NCI-H187 (cell line): ENCODE measurements around the gene TMEM167A.
A peak's percentile ranks its signal among the peaks of the same experiment; 100 is the strongest.

Experiments used
- DNase-seq, 2 experiments: peaks; one replicate each; lab custom pipeline; 2025; lab: John Stamatoyannopoulos, UW

The TMEM167A gene

DNA sequence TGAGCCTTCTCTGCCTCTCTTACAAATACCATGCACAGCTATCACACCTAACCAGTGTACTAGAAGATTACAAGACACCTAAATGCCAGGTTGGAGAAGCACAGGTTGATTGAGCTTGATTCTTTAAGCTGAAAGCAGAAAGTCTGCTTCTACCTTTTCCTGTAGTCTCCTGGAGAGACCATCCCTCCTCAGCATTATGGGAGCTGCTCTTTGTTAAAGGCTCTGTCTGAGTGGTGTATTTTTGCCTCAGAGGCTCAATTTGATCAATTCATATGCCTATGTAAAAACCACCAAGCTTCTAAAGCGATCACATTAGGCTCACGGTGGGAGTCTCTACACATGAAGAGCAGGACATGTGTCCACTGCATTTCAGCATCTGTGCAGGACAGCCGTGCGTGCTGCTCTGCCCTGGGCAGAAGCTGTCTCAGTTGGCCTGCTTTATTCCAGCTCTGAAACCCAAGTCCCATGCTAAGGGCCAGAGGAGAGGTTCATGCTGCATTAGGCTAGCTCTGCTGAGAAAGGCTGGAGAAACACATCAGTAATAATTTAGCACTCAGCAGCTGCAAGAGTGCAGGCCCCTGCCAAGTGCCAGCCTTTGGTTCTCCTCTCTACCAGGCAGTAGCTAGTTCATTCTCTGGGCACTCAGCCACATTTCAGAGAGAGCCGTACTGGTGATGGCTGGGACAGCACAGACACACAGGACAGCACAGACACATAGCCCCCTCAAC is 41.7 kb downstream of the TMEM167A start:
- DNase-seq, result peak; percentile 30 to 54

DNA sequence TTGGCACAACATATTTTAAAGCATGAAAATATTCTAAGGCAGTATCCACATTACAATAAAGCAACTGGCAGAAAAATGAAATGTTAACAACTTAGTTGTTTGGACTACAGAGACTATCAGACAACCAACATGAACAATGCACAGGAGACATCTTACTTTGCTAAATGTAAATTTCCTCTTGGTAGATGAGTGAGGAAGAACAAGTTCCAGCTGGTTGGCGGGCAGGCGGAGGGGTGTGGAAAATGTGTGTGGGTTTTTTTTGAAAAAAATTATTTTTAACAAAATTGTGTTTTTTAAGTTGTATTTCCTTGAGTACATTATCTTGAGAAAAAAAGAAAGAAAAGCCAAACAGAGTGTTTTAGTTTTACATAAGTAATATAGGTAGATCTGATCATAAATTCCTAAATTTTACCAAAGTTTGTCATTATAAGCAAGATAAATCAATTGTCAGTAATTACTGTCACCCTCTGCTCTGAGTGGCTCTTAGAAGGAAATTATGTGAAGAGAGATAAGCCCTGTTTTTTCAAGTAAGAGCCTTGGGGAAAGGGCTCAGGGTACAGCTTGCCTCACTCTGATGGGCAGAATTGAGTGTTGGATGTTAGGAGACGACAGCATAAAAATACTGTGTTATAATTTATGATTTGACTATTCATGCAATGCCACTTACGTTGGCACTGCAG is 42.5 kb downstream of the TMEM167A start:
- DNase-seq, result peak; percentile 53 to 64

DNA sequence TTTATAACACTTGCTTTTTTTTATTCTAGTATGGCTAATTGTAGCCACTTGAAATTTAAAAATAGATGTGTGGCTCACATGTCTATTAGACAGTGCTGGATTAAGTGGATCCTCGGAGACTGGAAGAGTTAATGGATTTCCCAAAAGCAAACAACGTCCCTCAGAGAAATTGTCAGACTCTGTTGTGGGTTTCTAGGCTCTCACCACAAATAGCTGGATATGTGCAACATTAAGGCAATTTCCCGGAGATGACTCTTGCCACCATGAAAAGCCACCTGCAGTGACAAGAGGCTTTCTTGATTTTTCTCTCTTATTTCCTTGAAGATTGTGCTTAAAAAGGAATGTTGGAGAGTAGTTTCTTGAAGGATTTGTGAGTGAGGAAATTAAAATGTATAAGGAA is 43.2 kb downstream of the TMEM167A start:
- peak; percentile 45 to 62 for DNase-seq

DNA sequence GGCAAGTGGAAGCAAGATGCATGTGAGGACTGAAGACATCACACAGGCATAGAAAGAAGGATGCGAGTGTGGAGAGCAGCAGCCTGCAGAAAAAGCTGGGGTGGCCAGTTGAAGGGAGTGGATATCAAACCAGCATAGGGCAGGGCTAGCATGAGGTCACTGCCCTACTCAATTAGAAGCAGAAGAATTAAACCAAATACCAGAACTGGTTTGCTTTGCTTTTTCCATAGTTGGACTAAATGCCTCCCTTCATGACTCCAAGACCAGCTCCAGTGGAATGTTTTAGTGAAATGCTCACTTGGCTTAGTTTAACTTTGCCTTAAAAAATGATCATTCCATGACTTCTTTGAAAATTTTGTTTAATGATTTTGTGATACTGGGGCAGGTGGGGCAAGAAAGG is 45.8 kb downstream of the TMEM167A start:
- no peak for DNase-seq

DNA sequence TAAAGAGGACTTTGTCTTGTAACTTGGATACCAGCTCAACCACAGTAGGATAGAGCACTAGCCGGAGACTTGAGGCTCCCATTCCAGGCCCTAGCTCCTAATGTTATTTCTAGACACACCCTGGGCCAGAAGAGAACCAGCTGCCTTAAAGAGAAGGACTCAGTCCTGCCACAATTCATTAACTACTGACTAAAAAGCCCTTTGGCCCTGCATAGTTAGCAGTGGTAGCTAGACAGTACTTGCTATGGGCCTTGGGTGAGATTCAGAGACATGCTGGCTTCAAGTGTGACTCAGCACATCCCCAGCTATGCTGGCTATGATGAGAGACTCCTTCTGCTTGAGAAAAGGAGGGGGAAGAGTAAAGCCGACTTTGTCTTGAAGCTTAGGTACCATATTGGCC is 47.3 kb downstream of the TMEM167A start:
- no peak for DNase-seq

DNA sequence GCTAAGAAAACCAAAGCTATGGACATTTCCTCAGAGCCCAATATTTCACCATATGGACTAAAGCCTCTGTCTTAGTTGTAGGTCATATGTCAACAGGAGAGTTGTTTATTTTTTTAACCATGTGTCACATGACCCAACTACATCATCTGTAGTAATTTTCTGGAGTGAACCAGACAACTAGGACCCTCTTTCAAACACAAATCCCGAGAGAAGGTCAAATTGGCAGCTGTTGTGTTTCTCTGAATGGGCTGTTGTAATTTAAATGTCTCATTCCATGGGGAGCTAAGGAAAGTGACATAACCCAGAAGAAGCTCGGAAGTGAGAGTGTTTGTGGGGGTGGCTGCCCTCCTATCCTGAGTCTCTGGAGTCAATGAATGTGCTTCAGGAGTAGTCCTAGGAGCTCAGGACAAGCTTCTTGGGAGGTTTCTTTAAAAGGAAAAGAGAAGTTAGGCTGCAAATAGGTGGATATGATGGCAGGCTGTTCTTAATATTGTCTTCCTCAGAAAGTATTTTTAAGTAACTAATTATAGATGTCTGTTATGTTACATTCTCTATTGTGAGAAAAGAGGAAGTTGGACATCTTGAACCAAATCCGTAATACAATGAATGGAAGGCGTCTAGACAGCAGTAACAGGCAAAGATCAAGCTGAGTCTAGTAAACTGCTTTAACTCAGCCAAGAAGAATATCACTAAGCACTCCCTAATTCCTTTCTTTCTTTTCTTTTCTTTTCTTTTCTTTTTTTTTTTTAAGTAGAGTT is 50.1 kb downstream of the TMEM167A start:
- DNase-seq, result no peak

DNA sequence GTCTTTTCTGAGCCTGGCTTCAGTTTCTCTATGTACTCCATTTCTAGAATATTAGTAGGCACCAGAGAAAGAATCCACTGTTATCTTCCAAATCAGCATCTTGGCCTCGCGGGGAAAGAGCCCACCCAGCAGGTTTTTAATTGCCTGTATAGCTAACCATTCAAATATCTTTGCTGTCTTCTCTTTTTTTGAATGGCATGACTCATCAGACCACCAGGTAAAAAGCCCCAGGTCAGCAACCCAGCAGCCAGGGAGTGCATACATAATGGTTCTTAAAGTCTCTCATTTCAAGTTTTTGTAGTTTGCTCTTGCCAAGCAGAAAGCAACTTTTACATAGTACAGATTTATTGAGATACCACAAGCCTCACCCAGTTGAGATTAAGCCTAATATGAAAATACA is 50.7 kb downstream of the TMEM167A start:
- DNase-seq, result no peak

DNA sequence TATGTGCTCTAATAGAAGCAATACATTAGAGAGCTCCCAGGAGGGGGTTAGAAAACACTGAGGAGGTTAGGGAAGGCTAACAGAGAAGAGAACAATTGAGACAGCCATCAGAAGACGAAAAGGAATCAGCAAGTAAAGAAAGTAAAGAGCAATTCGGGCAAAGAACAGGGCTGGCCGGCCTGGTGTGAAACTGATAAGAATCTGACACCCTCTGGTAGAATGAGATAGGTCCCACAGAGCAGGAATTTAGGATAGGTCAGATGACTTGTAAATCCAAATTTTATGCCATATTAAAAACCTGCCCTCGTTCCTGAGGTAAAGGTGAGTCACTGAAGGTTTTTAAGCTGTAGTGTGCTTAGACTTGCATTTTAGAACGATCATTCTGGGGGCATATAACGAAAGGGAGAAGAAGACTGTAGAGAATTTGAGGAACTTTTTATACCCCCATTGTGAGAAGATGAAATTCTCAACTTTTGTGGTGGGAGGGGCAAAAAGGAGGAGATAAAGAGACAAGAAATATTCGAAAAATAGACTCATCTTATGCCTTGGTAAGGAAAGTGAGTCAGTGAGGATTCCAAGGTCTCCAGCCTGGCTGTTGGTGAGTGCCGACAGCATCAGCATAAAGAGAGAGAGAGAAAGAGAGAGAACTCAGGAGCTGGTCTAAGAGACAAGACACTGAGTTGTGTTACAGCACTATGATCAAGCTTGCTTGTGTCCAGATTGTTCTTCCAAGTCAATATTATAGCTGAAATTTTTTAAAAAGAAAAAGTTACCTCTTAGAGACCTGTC is 51.3 kb downstream of the TMEM167A start:
- no peak for DNase-seq

DNA sequence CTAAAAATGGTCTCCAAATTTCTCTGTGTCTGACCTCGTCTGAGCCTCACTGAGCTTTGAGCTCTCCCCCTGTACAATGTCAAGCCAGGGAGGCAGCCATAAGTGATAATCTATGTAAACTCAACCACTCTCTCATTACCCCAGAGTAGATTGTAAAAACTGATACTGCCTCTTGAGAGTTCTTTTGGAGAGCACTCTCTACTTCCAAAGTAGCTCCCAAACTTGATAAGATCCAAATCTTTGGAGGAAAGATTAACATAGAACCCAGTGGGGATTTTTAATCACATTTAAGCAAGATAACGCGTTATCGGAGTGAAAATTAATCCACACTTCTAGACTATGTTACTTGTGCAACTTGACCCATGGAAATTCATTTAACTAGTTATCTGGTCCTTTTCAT is 54.9 kb downstream of the TMEM167A start:
- DNase-seq, result no peak

DNA sequence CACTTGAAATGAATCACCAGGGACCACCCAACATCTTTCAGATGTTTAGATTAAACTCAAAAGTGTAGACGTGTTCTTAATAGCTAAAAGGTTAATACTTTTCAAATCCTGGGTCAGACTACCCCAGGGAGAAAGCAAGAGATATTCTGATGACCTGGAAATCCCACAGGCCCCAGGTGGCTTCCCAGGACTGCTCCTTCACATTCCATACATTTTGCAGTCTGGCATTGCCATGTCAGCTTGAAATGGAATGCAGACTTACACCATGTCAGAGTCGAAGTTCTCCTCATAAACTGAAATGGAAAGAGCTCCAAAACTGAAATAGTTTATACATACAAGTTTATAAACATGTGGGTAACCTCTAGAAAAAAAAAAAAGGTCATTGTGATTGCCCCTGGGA is 61.5 kb downstream of the TMEM167A start:
- DNase-seq, result no peak

DNA sequence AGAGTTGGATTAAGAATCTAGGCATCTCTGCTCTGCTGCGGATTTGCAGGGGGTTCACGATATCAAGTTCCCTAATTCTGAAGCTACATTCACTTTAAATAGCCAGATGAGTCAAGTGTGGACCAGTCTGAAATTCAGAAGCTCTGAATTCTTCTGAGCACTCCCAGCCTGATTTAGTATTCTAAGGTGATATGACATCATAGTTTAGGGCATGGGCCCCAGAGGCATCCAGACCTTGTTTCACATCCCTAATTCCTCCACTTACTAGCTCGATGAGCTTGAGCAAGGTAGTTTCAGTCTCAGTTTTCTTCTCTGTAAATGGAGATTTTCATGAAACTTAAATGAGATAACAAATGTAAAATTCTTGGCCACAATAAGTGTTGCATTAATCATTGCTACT is 65.2 kb downstream of the TMEM167A start:
- DNase-seq, result no peak

DNA sequence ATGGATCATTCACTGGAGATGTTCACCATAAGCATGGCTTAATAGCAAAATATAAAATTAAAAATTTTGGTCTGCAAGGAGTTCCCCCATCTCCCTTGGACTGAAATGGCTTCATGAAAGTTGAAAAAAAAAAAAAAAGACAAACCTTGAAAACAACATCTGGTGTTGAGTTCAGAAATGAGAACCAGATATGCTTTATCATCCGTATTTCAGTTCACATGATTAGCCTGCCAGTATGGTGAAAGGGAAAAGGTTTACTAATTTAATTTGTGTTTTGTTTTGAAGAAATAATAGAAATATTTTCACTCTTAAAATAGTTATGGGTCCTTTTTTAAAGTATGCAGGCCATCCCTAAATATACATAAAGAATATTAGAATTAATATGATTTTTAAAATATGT is 67.8 kb downstream of the TMEM167A start:
- DNase-seq, result no peak

DNA sequence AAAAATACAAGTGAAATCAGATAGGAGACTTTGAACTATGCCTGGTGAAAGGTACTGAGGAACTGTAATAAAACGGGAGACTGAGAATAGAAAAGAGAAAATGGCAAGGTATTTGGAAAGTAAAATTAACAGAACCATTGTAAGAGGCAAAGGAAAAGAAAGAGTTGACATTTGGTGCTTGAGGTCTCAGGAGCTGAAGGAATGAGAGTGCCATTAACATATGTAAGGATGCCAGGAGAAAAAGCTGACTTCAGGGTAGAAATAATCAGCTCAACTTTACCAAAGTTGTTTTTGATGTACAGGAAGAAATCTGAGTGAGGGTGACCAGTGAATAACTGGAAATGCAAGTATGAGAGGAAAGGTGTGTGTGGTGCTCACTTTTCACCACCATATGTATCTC is 69.4 kb downstream of the TMEM167A start:
- no peak for DNase-seq

DNA sequence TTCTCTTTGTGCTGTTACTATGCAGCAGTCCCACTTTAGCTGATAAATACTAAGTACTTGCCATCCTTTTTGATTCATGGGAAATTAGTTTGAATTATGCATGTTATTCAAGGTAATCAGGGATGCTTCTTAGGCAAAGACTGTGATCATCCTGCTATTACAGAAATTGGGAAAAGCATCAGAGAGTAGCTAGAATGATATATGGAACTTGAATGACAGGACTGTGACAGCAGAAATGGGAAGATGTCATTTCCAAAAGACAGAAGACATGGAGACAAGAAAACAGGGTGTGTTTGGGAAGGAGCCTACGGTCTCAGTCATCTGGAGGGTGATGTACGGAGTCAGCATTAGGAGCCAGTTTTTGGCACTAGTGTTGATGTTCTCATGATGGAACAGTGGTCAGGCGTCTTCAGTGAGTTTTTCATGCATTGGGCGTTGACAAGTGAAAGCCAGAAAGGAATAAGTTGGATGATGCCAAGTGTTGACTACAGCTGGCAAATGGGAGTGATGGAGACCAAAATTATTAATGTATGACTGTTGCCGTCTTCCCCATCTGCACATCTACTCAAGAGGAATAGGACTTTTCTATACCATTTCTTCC is 70.4 kb downstream of the TMEM167A start:
- DNase-seq, result no peak

DNA sequence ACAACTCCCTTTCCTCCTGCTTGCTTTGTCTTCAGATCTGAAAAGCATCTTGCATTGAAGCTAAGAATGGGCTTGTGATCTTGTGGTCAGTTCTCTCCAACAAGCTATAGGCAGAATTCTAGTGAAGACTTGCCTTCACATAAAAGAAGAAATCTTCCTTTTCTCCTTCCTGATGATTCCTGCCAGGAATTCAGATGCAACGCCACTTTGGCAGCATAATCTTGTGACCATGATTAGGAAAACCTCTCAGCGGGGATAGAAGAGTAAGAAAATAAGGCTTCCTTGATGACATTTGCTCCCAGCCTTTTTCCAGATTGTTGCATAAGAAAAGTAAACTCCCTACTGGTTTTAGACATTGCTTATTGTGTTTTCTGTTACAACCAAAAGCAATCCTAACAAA is 73.4 kb downstream of the TMEM167A start:
- DNase-seq, result no peak
